ENCODE data around the gene KLHL6. TPM values are rescaled to one million over a fixed set of nuclear protein-coding genes. Genes with fewer than 3 reads are reported as not detected.
A peak's percentile ranks its signal among the peaks of the same experiment; 100 is the strongest.

KLHL6 gene
- total RNA-seq, 2 experiments from 2014 or later = 26.6 to 26.8 TPM

- no peak overlapping the region for H3K27ac Mint-ChIP-seq
- H3K9me3 Mint-ChIP-seq = peaks cover 1% of the 10 kb centered on the region
- H3K27me3 Mint-ChIP-seq = no peaks in the 10 kb centered on the region
- H3K4me3 Mint-ChIP-seq = no peak overlapping the region
- peaks cover 27% of the 10 kb centered on the region for H3K36me3 Mint-ChIP-seq
- no peak for DNase-seq
- H3K4me1 Mint-ChIP-seq = peaks cover 55% of the 10 kb centered on the region
Observed at GRCh38 chr3:183548262-183548769, 7.2 kb downstream of the KLHL6 start.

GRCh38 chr3:183546625-183547024 lies 8.9 kb downstream of the KLHL6 start:
- peaks cover 25% of the 10 kb centered on the region for H3K36me3 Mint-ChIP-seq
- H3K4me1 Mint-ChIP-seq = peaks cover 59% of the 10 kb centered on the region
- no peak overlapping the region for H3K4me3 Mint-ChIP-seq
- DNase-seq = no peak
- peaks cover 1% of the 10 kb centered on the region for H3K9me3 Mint-ChIP-seq
- no peak overlapping the region for H3K27ac Mint-ChIP-seq
- no peaks in the 10 kb centered on the region for H3K27me3 Mint-ChIP-seq

- H3K4me3 Mint-ChIP-seq = no peak overlapping the region
- no peak overlapping the region for H3K27ac Mint-ChIP-seq
- peaks cover 1% of the 10 kb centered on the region for H3K9me3 Mint-ChIP-seq
- peaks cover 24% of the 10 kb centered on the region for H3K36me3 Mint-ChIP-seq
- H3K4me1 Mint-ChIP-seq = peaks cover 61% of the 10 kb centered on the region
- H3K27me3 Mint-ChIP-seq = no peaks in the 10 kb centered on the region
- DNase-seq = no peak
Observed at GRCh38 chr3:183545708-183546107, 9.8 kb downstream of the KLHL6 start.

GRCh38 chr3:183542355-183542754 lies 13.2 kb downstream of the KLHL6 start:
- H3K4me3 Mint-ChIP-seq = peak overlapping the region; percentile 25
- DNase-seq = no peak
- peak overlapping the region; percentile 22 for H3K27ac Mint-ChIP-seq
- peaks cover 73% of the 10 kb centered on the region for H3K4me1 Mint-ChIP-seq
- no peaks in the 10 kb centered on the region for H3K9me3 Mint-ChIP-seq
- peaks cover 29% of the 10 kb centered on the region for H3K36me3 Mint-ChIP-seq
- H3K27me3 Mint-ChIP-seq = no peaks in the 10 kb centered on the region

- Mint-ChIP-seq H3K27ac (peak overlapping the region; percentile 22), H3K27me3 (no peaks in the 10 kb centered on the region), H3K9me3 (no peaks in the 10 kb centered on the region), H3K36me3 (peaks cover 29% of the 10 kb centered on the region), H3K4me3 (no peak overlapping the region), H3K4me1 (peaks cover 76% of the 10 kb centered on the region)
- DNase-seq = no peak
Observed at GRCh38 chr3:183541738-183542137, 13.8 kb downstream of the KLHL6 start.

GRCh38 chr3:183541235-183541655 lies 14.3 kb downstream of the KLHL6 start:
- Mint-ChIP-seq H3K4me3 (no peak overlapping the region), H3K4me1 (peaks cover 77% of the 10 kb centered on the region), H3K9me3 (no peaks in the 10 kb centered on the region), H3K36me3 (peaks cover 29% of the 10 kb centered on the region), H3K27ac (peak overlapping the region; percentile 84), H3K27me3 (no peaks in the 10 kb centered on the region)
- DNase-seq = no peak

GRCh38 chr3:183540501-183541234 lies 14.8 kb downstream of the KLHL6 start:
- Mint-ChIP-seq H3K36me3 (peaks cover 29% of the 10 kb centered on the region), H3K27me3 (no peaks in the 10 kb centered on the region), H3K4me3 (peak overlapping the region; percentile 59), H3K9me3 (no peaks in the 10 kb centered on the region), H3K4me1 (peaks cover 76% of the 10 kb centered on the region), H3K27ac (peak overlapping the region; percentile 84)
- no peak for DNase-seq

- Mint-ChIP-seq H3K4me3 (no peak overlapping the region), H3K9me3 (no peaks in the 10 kb centered on the region), H3K36me3 (peaks cover 29% of the 10 kb centered on the region), H3K27me3 (no peaks in the 10 kb centered on the region), H3K27ac (no peak overlapping the region), H3K4me1 (peaks cover 75% of the 10 kb centered on the region)
- DNase-seq = no peak
Observed at GRCh38 chr3:183539811-183540210, 15.7 kb downstream of the KLHL6 start.

GRCh38 chr3:183538486-183538885 lies 17.0 kb downstream of the KLHL6 start:
- DNase-seq = no peak
- Mint-ChIP-seq H3K36me3 (peaks cover 28% of the 10 kb centered on the region), H3K4me1 (peaks cover 71% of the 10 kb centered on the region), H3K4me3 (no peak overlapping the region), H3K27me3 (no peaks in the 10 kb centered on the region), H3K9me3 (no peaks in the 10 kb centered on the region), H3K27ac (no peak overlapping the region)

GRCh38 chr3:183537295-183537730 lies 18.2 kb downstream of the KLHL6 start:
- Mint-ChIP-seq H3K9me3 (no peaks in the 10 kb centered on the region), H3K27me3 (no peaks in the 10 kb centered on the region), H3K4me1 (peaks cover 65% of the 10 kb centered on the region), H3K4me3 (no peak overlapping the region), H3K27ac (no peak overlapping the region), H3K36me3 (peaks cover 24% of the 10 kb centered on the region)
- DNase-seq = no peak

GRCh38 chr3:183536238-183536880 lies 19.1 kb downstream of the KLHL6 start:
- H3K27me3 Mint-ChIP-seq = no peaks in the 10 kb centered on the region
- H3K4me3 Mint-ChIP-seq = no peak overlapping the region
- peaks cover 27% of the 10 kb centered on the region for H3K36me3 Mint-ChIP-seq
- no peak overlapping the region for H3K27ac Mint-ChIP-seq
- H3K4me1 Mint-ChIP-seq = peaks cover 59% of the 10 kb centered on the region
- no peak for DNase-seq
- H3K9me3 Mint-ChIP-seq = no peaks in the 10 kb centered on the region

GRCh38 chr3:183534249-183534648 lies 21.3 kb downstream of the KLHL6 start:
- no peak overlapping the region for H3K4me3 Mint-ChIP-seq

GRCh38 chr3:183533412-183534132 lies 21.9 kb downstream of the KLHL6 start:
- DNase-seq = no peak
- peaks cover 43% of the 10 kb centered on the region for H3K4me1 Mint-ChIP-seq

More at GRCh38 chr3:183534249-183534648, 21.3 kb downstream of the KLHL6 start:
- H3K27ac Mint-ChIP-seq = no peak overlapping the region
- H3K27me3 Mint-ChIP-seq = no peaks in the 10 kb centered on the region
- H3K36me3 Mint-ChIP-seq = peaks cover 25% of the 10 kb centered on the region
- no peaks in the 10 kb centered on the region for H3K9me3 Mint-ChIP-seq
- DNase-seq = no peak
- peaks cover 48% of the 10 kb centered on the region for H3K4me1 Mint-ChIP-seq

GRCh38 chr3:183532620-183533411 lies 22.7 kb downstream of the KLHL6 start:
- Mint-ChIP-seq H3K27me3 (no peaks in the 10 kb centered on the region), H3K36me3 (peaks cover 38% of the 10 kb centered on the region), H3K27ac (peak overlapping the region; percentile 22), H3K9me3 (peaks cover 3% of the 10 kb centered on the region), H3K4me1 (peaks cover 42% of the 10 kb centered on the region), H3K4me3 (no peak overlapping the region)
- no peak for DNase-seq

More at GRCh38 chr3:183533412-183534132, 21.9 kb downstream of the KLHL6 start:
- Mint-ChIP-seq H3K9me3 (peaks cover 3% of the 10 kb centered on the region), H3K36me3 (peaks cover 30% of the 10 kb centered on the region), H3K27me3 (no peaks in the 10 kb centered on the region), H3K27ac (peak overlapping the region; percentile 22), H3K4me3 (no peak overlapping the region)
